OCI-LY1 (cell line): ENCODE data around the gene NEGR1.

ENCODE experiments used
- H2AFZ ChIP-seq: fragments of 200-600 bp; sonication (generic), shearing (Covaris generic); 2 replicates; pipeline ENCODE4 v1.6.0; 2014; ENCODE audit warnings: antibody characterized with exemption, mild to moderate bottlenecking, low read length
- H3F3A ChIP-seq: fragments of 200-600 bp; sonication (generic), shearing (Covaris generic); 2 replicates; pipeline ENCODE4 v1.6.0; 2014; ENCODE audit warnings: mild to moderate bottlenecking, antibody characterized with exemption, low read length, moderate library complexity; ENCODE audit not compliant: insufficient read depth
- H3K27ac ChIP-seq: fragments of 200-600 bp; sonication (generic); 2 replicates; pipeline ENCODE4 v1.5.1; 2014; ENCODE audit warnings: low read length, mixed run types, mild to moderate bottlenecking, low read depth; ENCODE audit not compliant: poor library complexity, severe bottlenecking
- H3K27me3 ChIP-seq: fragments of 200-600 bp; sonication (generic); 2 replicates; pipeline ENCODE4 v1.6.0; 2014; ENCODE audit warnings: antibody characterized with exemption, mild to moderate bottlenecking, low read length, moderate library complexity; ENCODE audit not compliant: insufficient read depth
- H3K36me3 ChIP-seq: fragments of 200-600 bp; sonication (generic); 2 replicates; pipeline ENCODE4 v1.6.1; 2014; ENCODE audit warnings: mild to moderate bottlenecking, antibody characterized with exemption, low read length, moderate library complexity, mixed read lengths; ENCODE audit not compliant: insufficient read depth
- H3K4me1 ChIP-seq: fragments of 200-600 bp; sonication (generic); 2 replicates; pipeline ENCODE4 v1.5.1; 2014; ENCODE audit warnings: mild to moderate bottlenecking, low read length, moderate library complexity; ENCODE audit not compliant: insufficient read depth, severe bottlenecking
- H3K4me2 ChIP-seq: fragments of 200-600 bp; sonication (generic), shearing (Covaris generic); 2 replicates; pipeline ENCODE4 v1.6.1; 2014; ENCODE audit warnings: low read length
- H3K4me3 ChIP-seq: fragments of 200-600 bp; sonication (generic); 2 replicates; pipeline ENCODE4 v1.5.1; 2014; ENCODE audit warnings: low read length, low read depth, mild to moderate bottlenecking, mixed read lengths; ENCODE audit not compliant: poor library complexity, severe bottlenecking
- H3K79me2 ChIP-seq: fragments of 200-600 bp; shearing (Covaris generic); 2 replicates; pipeline ENCODE4 v1.6.1; 2016; ENCODE audit warnings: mixed run types, low read length, mixed read lengths; ENCODE audit not compliant: insufficient read depth
- H3K9ac ChIP-seq: fragments of 200-600 bp; sonication (generic), shearing (Covaris generic); 2 replicates; pipeline ENCODE4 v1.6.1; 2014; ENCODE audit warnings: mild to moderate bottlenecking, low read length, mixed read lengths
- H3K9me2 ChIP-seq: fragments of 200-600 bp; sonication (generic), shearing (Covaris generic); 2 replicates; pipeline ENCODE4 v1.6.1; 2014; ENCODE audit warnings: low read depth, mild to moderate bottlenecking, low read length, mixed read lengths
- H3K9me3 ChIP-seq: fragments of 200-600 bp; shearing (Covaris generic); 2 replicates; pipeline ENCODE4 v1.6.1; 2014; ENCODE audit warnings: low read length, mixed read lengths
- H4K20me1 ChIP-seq: fragments of 200-600 bp; sonication (generic), shearing (Covaris generic); 2 replicates; pipeline ENCODE4 v1.6.0; 2016; ENCODE audit warnings: mild to moderate bottlenecking, low read length; ENCODE audit not compliant: insufficient read depth
- EZH2 ChIP-seq: fragments of 200-600 bp; sonication (generic), shearing (Covaris generic); IDR thresholded peaks from 2 replicates; pipeline ENCODE4 v1.8.0; 2017; ENCODE audit warnings: borderline replicate concordance, mixed run types, mild to moderate bottlenecking, antibody characterized with exemption, low read length, moderate library complexity, mixed read lengths
- TF ChIP-seq, protein P1 (sequence below): fragments of 200-600 bp; sonication (generic), shearing (Covaris generic); IDR thresholded peaks from 2 replicates; pipeline ENCODE4 v1.5.1; 2017; ENCODE audit warnings: mild to moderate bottlenecking, antibody characterized with exemption, low read length, moderate library complexity, mixed read lengths

NEGR1 gene

GRCh38 chr1:71362076-71362475 is 920.3 kb downstream of the NEGR1 start:
- Histone ChIP-seq H3K4me3 (no peak overlapping the region), H3K9me2 (no peaks in the 10 kb centered on the region)

DNA sequence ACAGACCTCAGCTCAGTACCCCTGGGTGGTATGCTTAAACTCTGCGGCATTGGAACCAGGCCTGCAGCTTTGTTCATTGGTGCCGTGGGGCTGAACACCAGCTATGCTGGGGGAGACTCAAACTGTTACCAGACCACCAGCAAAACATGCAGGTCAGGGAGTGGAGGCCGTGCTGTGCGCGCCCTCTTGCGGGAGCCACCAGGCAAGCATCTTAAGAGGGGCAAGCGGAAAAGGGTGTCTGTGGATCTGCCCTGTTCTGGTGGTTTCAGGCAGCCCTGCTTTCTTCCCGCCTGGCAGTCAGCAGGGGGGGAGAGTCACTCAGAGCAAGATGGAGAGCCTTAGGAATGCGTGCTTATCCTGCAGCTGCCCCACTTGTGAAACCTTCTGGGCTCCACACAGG is 924.6 kb downstream of the NEGR1 start:
- Histone ChIP-seq H2AFZ (no peak overlapping the region), H3K79me2 (no peaks in the 10 kb centered on the region), H3K36me3 (no peaks in the 10 kb centered on the region), H3K9me3 (no peaks in the 10 kb centered on the region), H4K20me1 (no peaks in the 10 kb centered on the region), H3K4me3 (no peak overlapping the region), H3K9me2 (no peaks in the 10 kb centered on the region), H3K4me1 (no peaks in the 10 kb centered on the region), H3K4me2 (no peak overlapping the region), H3K27ac (no peak overlapping the region), H3F3A (no peaks in the 10 kb centered on the region), H3K9ac (no peak overlapping the region), H3K27me3 (no peaks in the 10 kb centered on the region)
- no peak for TF ChIP-seq EZH2
- TF ChIP-seq, protein P1, sequence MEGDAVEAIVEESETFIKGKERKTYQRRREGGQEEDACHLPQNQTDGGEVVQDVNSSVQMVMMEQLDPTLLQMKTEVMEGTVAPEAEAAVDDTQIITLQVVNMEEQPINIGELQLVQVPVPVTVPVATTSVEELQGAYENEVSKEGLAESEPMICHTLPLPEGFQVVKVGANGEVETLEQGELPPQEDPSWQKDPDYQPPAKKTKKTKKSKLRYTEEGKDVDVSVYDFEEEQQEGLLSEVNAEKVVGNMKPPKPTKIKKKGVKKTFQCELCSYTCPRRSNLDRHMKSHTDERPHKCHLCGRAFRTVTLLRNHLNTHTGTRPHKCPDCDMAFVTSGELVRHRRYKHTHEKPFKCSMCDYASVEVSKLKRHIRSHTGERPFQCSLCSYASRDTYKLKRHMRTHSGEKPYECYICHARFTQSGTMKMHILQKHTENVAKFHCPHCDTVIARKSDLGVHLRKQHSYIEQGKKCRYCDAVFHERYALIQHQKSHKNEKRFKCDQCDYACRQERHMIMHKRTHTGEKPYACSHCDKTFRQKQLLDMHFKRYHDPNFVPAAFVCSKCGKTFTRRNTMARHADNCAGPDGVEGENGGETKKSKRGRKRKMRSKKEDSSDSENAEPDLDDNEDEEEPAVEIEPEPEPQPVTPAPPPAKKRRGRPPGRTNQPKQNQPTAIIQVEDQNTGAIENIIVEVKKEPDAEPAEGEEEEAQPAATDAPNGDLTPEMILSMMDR = no peak

More at GRCh38 chr1:71362076-71362475, 920.3 kb downstream of the NEGR1 start:
- TF ChIP-seq, protein P1 = no peak
- no peak for TF ChIP-seq EZH2
- H4K20me1 ChIP-seq = no peaks in the 10 kb centered on the region
- H3K4me2 ChIP-seq = no peak overlapping the region
- no peaks in the 10 kb centered on the region for H3K36me3 ChIP-seq
- no peaks in the 10 kb centered on the region for H3K4me1 ChIP-seq
- H3F3A ChIP-seq = no peaks in the 10 kb centered on the region
- no peaks in the 10 kb centered on the region for H3K27me3 ChIP-seq
- no peak overlapping the region for H3K27ac ChIP-seq
- no peaks in the 10 kb centered on the region for H3K79me2 ChIP-seq
- no peak overlapping the region for H2AFZ ChIP-seq
- H3K9ac ChIP-seq = no peak overlapping the region
- no peaks in the 10 kb centered on the region for H3K9me3 ChIP-seq

- no peak overlapping the region for H3K4me3 ChIP-seq
- no peak overlapping the region for H2AFZ ChIP-seq
- no peaks in the 10 kb centered on the region for H4K20me1 ChIP-seq
- no peaks in the 10 kb centered on the region for H3K79me2 ChIP-seq
- no peaks in the 10 kb centered on the region for H3K27me3 ChIP-seq
- no peak for TF ChIP-seq EZH2
- TF ChIP-seq, protein P1 = no peak
- H3K36me3 ChIP-seq = no peaks in the 10 kb centered on the region
- no peaks in the 10 kb centered on the region for H3K9me2 ChIP-seq
- H3K9me3 ChIP-seq = no peaks in the 10 kb centered on the region
- H3K4me1 ChIP-seq = no peaks in the 10 kb centered on the region
- H3F3A ChIP-seq = no peaks in the 10 kb centered on the region
- H3K27ac ChIP-seq = no peak overlapping the region
- no peak overlapping the region for H3K9ac ChIP-seq
- H3K4me2 ChIP-seq = no peak overlapping the region
Measured at GRCh38 chr1:71351438-71351837, 930.9 kb downstream of the NEGR1 start.
